IPS-18a (cell line): ENCODE data around the gene DYNLRB1.

Source experiments
- H3K27ac ChIP-seq: one replicate; pipeline ENCODE4 v1.5.1; 2013; ENCODE audit warnings: low read length
- H3K27me3 ChIP-seq: one replicate; pipeline ENCODE4 v1.6.1; 2013; ENCODE audit warnings: mild to moderate bottlenecking, low read length; ENCODE audit not compliant: control insufficient read depth, insufficient read depth
- H3K36me3 ChIP-seq: one replicate; pipeline ENCODE4 v1.6.1; 2013; ENCODE audit warnings: low read depth, low read length; ENCODE audit not compliant: control insufficient read depth
- H3K4me1 ChIP-seq: one replicate; pipeline ENCODE4 v1.6.1; 2013; ENCODE audit warnings: low read depth, low read length; ENCODE audit not compliant: control insufficient read depth
- H3K4me3 ChIP-seq: one replicate; pipeline ENCODE4 v1.5.1; 2013; ENCODE audit warnings: low read length
- H3K9ac ChIP-seq: one replicate; pipeline ENCODE4 v1.6.1; 2013; ENCODE audit warnings: mild to moderate bottlenecking, low read length, moderate library complexity
- H3K9me3 ChIP-seq: one replicate; pipeline ENCODE4 v1.6.1; 2013; ENCODE audit warnings: low read depth, low read length; ENCODE audit not compliant: control insufficient read depth

The DYNLRB1 gene

GRCh38 chr20:34564833-34565232, 48.6 kb downstream of the DYNLRB1 start:
- Histone ChIP-seq H3K36me3 (no peaks in the 10 kb centered on the region), H3K4me1 (no peaks in the 10 kb centered on the region), H3K9ac (no peak overlapping the region), H3K27me3 (no peaks in the 10 kb centered on the region), H3K27ac (no peak overlapping the region), H3K4me3 (no peak overlapping the region), H3K9me3 (no peaks in the 10 kb centered on the region)

GRCh38 chr20:34566978-34567891, 51.0 kb downstream of the DYNLRB1 start:
- Histone ChIP-seq H3K27me3 (no peaks in the 10 kb centered on the region), H3K4me3 (no peak overlapping the region), H3K36me3 (peaks cover 4% of the 10 kb centered on the region), H3K4me1 (no peaks in the 10 kb centered on the region), H3K9me3 (no peaks in the 10 kb centered on the region), H3K27ac (no peak overlapping the region), H3K9ac (no peak overlapping the region)

- H3K9me3 ChIP-seq, result no peaks in the 10 kb centered on the region
- peaks cover 4% of the 10 kb centered on the region for H3K36me3 ChIP-seq
- no peak overlapping the region for H3K4me3 ChIP-seq
- H3K4me1 ChIP-seq, result no peaks in the 10 kb centered on the region
- H3K9ac ChIP-seq, result no peak overlapping the region
- H3K27me3 ChIP-seq, result no peaks in the 10 kb centered on the region
- no peak overlapping the region for H3K27ac ChIP-seq
Measured at GRCh38 chr20:34567892-34568865, 52.0 kb downstream of the DYNLRB1 start.

DNA sequence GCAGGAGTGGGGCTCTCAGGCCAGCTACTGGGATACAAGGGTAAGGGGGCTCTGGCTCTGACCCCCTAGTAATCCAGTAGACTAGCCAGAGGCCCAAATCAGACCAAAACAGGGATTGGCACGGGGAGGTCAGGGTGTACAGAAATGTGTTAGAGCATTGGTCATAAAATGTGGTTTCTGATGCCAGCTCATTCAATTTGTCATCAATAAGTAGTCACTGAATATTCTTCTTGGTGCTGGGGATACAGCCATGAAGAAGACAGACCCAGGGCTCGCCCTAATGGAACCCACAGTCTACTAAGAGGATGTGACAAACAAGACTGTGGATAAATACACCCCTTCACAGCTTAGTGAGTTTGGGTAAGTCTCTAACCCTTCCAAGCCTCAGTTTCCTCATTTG, 53.4 kb downstream of the DYNLRB1 start:
- Histone ChIP-seq H3K27me3 (no peaks in the 10 kb centered on the region), H3K27ac (no peak overlapping the region), H3K4me1 (no peaks in the 10 kb centered on the region), H3K4me3 (no peak overlapping the region), H3K9ac (no peak overlapping the region), H3K9me3 (no peaks in the 10 kb centered on the region), H3K36me3 (peaks cover 4% of the 10 kb centered on the region)

GRCh38 chr20:34570859-34571306, 54.7 kb downstream of the DYNLRB1 start:
- Histone ChIP-seq H3K27me3 (no peaks in the 10 kb centered on the region), H3K9me3 (no peaks in the 10 kb centered on the region), H3K36me3 (peaks cover 7% of the 10 kb centered on the region), H3K9ac (no peak overlapping the region), H3K4me1 (no peaks in the 10 kb centered on the region), H3K4me3 (no peak overlapping the region), H3K27ac (no peak overlapping the region)

DNA sequence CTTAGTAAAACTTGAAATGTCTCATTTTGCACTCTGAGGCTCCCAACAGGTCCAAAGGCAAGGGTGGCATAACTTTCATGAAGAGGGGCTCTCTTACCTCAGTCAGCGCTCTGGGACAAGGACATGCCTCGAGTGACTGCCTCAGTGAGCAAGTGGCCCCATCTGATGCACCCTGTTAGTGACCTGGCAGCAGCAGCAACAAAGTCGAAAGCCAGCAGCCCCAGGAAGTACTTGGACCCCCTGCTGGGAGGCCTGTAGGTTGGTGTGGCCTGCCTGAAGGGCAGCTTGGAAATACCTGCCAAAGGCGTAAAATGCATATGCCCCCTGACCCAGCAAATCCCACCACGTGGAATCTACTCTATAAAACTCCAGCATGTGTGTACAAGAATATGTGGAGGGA, 55.5 kb downstream of the DYNLRB1 start:
- Histone ChIP-seq H3K9me3 (no peaks in the 10 kb centered on the region), H3K27me3 (no peaks in the 10 kb centered on the region), H3K9ac (no peak overlapping the region), H3K4me1 (no peaks in the 10 kb centered on the region), H3K36me3 (peaks cover 7% of the 10 kb centered on the region), H3K4me3 (no peak overlapping the region), H3K27ac (no peak overlapping the region)

DNA sequence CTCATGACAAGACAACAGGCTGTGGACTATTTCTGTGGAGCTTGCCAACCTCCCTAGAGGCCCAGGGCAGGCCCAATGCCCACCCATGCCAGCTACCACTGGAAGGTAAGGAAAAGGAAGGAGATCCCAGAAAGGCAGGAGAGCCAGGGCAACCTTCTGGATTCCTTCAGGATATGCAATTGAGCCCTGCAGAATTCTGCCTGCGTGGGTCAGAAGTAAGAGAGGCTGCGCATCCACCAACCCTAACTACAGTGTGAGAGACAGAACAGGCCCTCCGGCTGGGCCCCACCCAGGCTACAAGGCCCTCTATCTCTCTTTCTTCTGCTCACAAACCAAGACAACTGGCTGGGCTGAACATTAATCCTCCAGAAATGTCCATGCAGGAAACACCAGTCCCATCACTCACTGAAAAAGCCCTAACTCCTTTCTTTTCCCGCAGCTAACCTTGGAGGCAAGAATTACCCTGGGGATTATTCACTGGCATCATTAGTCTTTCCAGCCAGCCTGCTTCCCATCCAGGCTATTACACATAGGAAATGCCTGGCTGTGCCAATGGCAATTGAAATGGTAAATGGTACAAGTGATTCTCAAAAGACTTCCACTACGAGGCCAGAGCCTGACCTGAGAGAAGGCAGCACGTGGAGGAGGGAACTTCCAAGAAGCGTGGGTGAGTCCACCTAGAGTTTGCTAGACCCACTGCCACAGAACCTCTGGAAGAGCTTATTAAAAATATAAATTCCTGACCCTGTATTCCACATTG, 57.5 kb downstream of the DYNLRB1 start:
- no peaks in the 10 kb centered on the region for H3K27me3 ChIP-seq
- no peak overlapping the region for H3K4me3 ChIP-seq
- no peaks in the 10 kb centered on the region for H3K9me3 ChIP-seq
- peaks cover 7% of the 10 kb centered on the region for H3K36me3 ChIP-seq
- H3K27ac ChIP-seq, result no peak overlapping the region
- H3K9ac ChIP-seq, result no peak overlapping the region
- H3K4me1 ChIP-seq, result no peaks in the 10 kb centered on the region

DNA sequence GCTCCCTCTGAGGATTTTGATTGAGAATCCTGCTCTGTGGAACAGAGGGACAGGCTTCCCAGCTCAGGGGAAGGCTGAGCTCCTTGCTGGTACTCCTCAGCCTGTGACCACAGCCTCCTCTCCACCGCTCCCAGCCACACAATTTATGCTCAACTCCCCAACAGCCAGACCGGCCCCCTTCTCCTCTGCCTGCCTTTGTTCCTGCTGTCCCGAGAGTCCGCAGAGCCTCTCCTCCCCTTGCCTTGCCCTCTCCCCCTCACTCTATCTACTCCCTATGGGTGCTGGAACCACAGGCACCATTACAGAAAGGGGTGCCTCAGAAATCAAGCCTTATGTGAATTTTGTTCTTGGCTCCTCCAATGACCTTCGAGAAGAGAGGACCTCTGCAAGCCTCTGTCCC, 58.2 kb downstream of the DYNLRB1 start:
- H3K4me1 ChIP-seq, result no peaks in the 10 kb centered on the region
- H3K27ac ChIP-seq, result no peak overlapping the region
- H3K9me3 ChIP-seq, result no peaks in the 10 kb centered on the region
- H3K36me3 ChIP-seq, result peaks cover 7% of the 10 kb centered on the region
- no peak overlapping the region for H3K4me3 ChIP-seq
- H3K9ac ChIP-seq, result no peak overlapping the region
- H3K27me3 ChIP-seq, result no peaks in the 10 kb centered on the region

- no peaks in the 10 kb centered on the region for H3K27me3 ChIP-seq
- H3K4me3 ChIP-seq, result no peak overlapping the region
- no peak overlapping the region for H3K9ac ChIP-seq
- H3K4me1 ChIP-seq, result no peaks in the 10 kb centered on the region
- no peaks in the 10 kb centered on the region for H3K9me3 ChIP-seq
- H3K27ac ChIP-seq, result no peak overlapping the region
- H3K36me3 ChIP-seq, result peaks cover 7% of the 10 kb centered on the region
Measured at GRCh38 chr20:34574861-34575260, 58.6 kb downstream of the DYNLRB1 start.

DNA sequence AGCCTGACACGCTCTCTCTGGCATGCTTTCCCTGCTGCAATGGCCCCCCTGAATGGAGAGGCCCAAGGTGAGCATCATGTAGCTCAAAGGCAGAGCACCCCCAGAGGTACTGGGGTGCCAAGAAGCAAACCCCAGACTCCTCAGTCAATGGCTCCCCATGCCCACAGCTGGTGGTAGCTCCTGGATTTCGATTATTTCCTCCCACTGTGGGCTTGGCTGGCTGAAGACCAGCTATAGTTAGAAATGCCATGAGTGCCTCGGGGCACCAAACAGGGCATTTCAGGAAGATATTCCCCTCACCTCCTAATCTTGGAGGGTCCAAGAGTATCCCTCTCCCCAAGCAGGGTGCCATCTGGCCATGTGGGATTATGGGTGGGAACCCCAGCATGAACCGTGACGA, 59.0 kb downstream of the DYNLRB1 start:
- Histone ChIP-seq H3K9me3 (no peaks in the 10 kb centered on the region), H3K4me1 (no peaks in the 10 kb centered on the region), H3K27me3 (no peaks in the 10 kb centered on the region), H3K9ac (no peak overlapping the region), H3K27ac (no peak overlapping the region), H3K36me3 (peaks cover 7% of the 10 kb centered on the region), H3K4me3 (no peak overlapping the region)

DNA sequence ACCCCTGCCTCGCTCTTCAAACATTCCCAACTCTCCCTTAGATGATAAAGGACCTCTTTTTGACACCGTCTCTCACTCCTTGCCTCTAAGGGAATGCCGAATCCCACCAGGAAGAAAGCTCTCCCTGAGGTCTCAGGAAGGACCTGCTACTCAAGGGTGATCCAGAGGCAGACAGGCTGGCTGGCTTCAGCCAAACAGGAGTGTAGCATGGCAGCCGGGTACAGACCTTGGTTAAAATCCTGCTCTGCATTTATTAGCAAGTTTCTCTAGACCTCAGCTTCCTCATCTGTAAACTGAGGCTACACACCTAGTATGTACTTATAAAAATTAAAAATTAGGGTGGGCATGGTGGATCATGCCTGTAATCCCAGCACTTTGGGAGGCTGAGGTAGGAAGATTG, 59.5 kb downstream of the DYNLRB1 start:
- Histone ChIP-seq H3K27me3 (no peaks in the 10 kb centered on the region), H3K36me3 (peaks cover 7% of the 10 kb centered on the region), H3K4me1 (no peaks in the 10 kb centered on the region), H3K9me3 (no peaks in the 10 kb centered on the region), H3K9ac (no peak overlapping the region), H3K4me3 (no peak overlapping the region), H3K27ac (no peak overlapping the region)
